Erythroblast (primary cell): ENCODE data around the gene HOXC6.

ENCODE experiments used
- GATA1 ChIP-seq: IDR thresholded peaks from 2 replicates; pipeline ENCODE4 v1.6.1; 2011; ENCODE audit warnings: low read depth, mild to moderate bottlenecking, control low read depth, low read length, moderate library complexity
- POLR2A ChIP-seq: IDR thresholded peaks from 2 replicates; pipeline ENCODE4 v1.6.1; 2011; ENCODE audit warnings: mild to moderate bottlenecking, low read length

- TF ChIP-seq POLR2A (no peak), GATA1 (no peak)
These were observed 27.3 kb downstream of the HOXC6 start for GRCh38 chr12:54055552-54055951.
